Heart left ventricle (tissue), 16 donors: ENCODE data around the gene PHLDB3. TPM values are rescaled to one million over a fixed set of nuclear protein-coding genes. Genes with fewer than 3 reads are reported as not detected.

Experiments
- ATAC-seq, 4 donors: fragments of 200-7000 bp; cut with Tn5 transposase; one replicate each; pipeline ENCODE4 v1.9.1; 2020 to 2022; ENCODE audit warnings: moderate library complexity in 4 of 4, mild to moderate bottlenecking in 3 of 4, moderate number of reproducible peaks in 1 of 4
- DNase-seq, 5 donors: peaks; one replicate each; pipeline ENCODE4 v3.0.0-alpha.2; 2020
- H3K27ac ChIP-seq, 12 donors: fragments of 200-600 bp; sonication (generic) in 4 of 12; one replicate each; pipeline versions ENCODE4 v1.5.0 to v1.8.0; 2016 to 2022; ENCODE audit warnings: mild to moderate bottlenecking in 2 of 12
- H3K27me3 ChIP-seq, 9 donors: fragments of 200-600 bp; sonication (generic) in 2 of 9; one replicate each; pipeline versions ENCODE4 v1.5.1 to v1.8.0; 2016 to 2022; ENCODE audit warnings: mild to moderate bottlenecking in 3 of 9
- H3K36me3 ChIP-seq, 9 donors: fragments of 200-600 bp; sonication (generic) in 2 of 9; one replicate each; pipeline versions ENCODE4 v1.5.0 to v1.8.0; 2018 to 2022; ENCODE audit warnings: mild to moderate bottlenecking in 2 of 9
- H3K4me1 ChIP-seq, 12 donors: fragments of 200-600 bp; sonication (generic) in 4 of 12; one replicate each; pipeline versions ENCODE4 v1.5.0 to v1.8.0; 2016 to 2022; ENCODE audit warnings: mild to moderate bottlenecking in 3 of 12
- H3K4me3 ChIP-seq, 12 donors: fragments of 200-600 bp; sonication (generic) in 4 of 12; one replicate each; pipeline versions ENCODE4 v1.5.0 to v1.8.0; 2017 to 2022; ENCODE audit warnings: mild to moderate bottlenecking in 9 of 12, moderate library complexity in 4 of 12
- H3K9me3 ChIP-seq, 12 donors: fragments of 200-600 bp; sonication (generic) in 4 of 12; one replicate each; pipeline versions ENCODE4 v1.5.0 to v1.8.0; 2016 to 2022; ENCODE audit warnings: mild to moderate bottlenecking in 1 of 12
- CTCF ChIP-seq, 12 donors: fragments of 200-600 bp; sonication (generic) in 4 of 12; IDR thresholded peaks; one replicate each; pipeline versions ENCODE4 v1.5.0 to v1.8.0; 2018 to 2022; ENCODE audit warnings: antibody characterized with exemption in 12 of 12, mild to moderate bottlenecking in 5 of 12
- POLR2A ChIP-seq, 2 donors: fragments of 450-650 bp; IDR thresholded peaks; one replicate each; pipeline ENCODE4 v1.6.1; 2017; ENCODE audit warnings: antibody characterized with exemption in 2 of 2, mild to moderate bottlenecking in 2 of 2, moderate library complexity in 2 of 2
- WGBS, 4 donors: extraction: QIAGEN DNeasy Blood & Tissue Kit in 2 of 4; methylation state at CpG; one replicate each; pipeline versions ENCODE4 v1.1.5 to v1.1.7; 2013 to 2018; 5-methylcytosine and 5-hydroxymethylcytosine counted together
- intact Hi-C, 10 donors: fragments of 100-400 bp; cut with DNase I; formaldehyde crosslinking; loops; one replicate each; pipeline versions ENCODE4 v1.11.1 to v1.14.2; 2022
- polyA plus RNA-seq, 2 donors: library from polyadenylated mRNA; stranded (reverse); fragments of 200-250 nt; gene quantifications; one replicate each; pipeline ENCODE4 v1.2.3, GENCODE V29; 2013
- total RNA-seq, 9 donors: library from RNA; depleted of rRNA in 2 of 9; stranded (reverse); fragments of >200 nt in 2 of 9; fragmentation: NEBNext Ultra II Directional in 3 of 9; extraction: Animal tissue kit (Norgen Biotek cat#: 25700) in 3 of 9; gene quantifications; one replicate each; pipeline versions ENCODE4 v1.1.0 to v1.2.4, GENCODE V29; 2016 to 2023
- donor health status: ischemic (EF 13 %, LVEDD 7.1; RV severe dilation, severe dysfunction).
- donor health status: healthy with polysubstance abuse.
- donor health status: DM: no; HTN: yes; CAD: no.
- donor health status: DM: no; HTN: no; CAD: no.
- donor health status: ischemic (EF 25% LVEDD 6.9; RV normal size, moderate dysfunction).
- donor health status: ischemic (EF 25% LVEDD 5.7; RV mildly dilated, moderate dysfunction).
- donor health status: healthy.
- donor health status: DM: yes; HTN: yes; CAD: no.
- donor health status: ischemic (EF 35%, LVEDD 5.7; RV mildly dilated, moderate dysfunction).
- donor health status: nonischemic (EF 11% LVEDD 7.7; RV severe dilation, severe dysfunction).
- donor health status: DM: yes; HTN: yes; CAD: no.
- donor health status: PGD.
- donor health status: ischemic (EF 29% LVEDD 5.4; RV normal size, mild dysfunction).
- donor health status: nonischemic (EF 23%, LVEDD 6.1; RV moderate dilation, normal function).

PHLDB3 gene
- total and polyA plus RNA-seq, 11 donors, result 2.4 to 11.6 (median 5.7) TPM

- Histone ChIP-seq H3K4me1 (no peaks in the 10 kb centered on the region), H3K27me3 (no peaks in the 10 kb centered on the region), H3K36me3 (peaks cover 0 to 8% (median 0%) of the 10 kb centered on the region in 9 donors), H3K9me3 (no peaks in the 10 kb centered on the region), H3K27ac (no peak overlapping the region), H3K4me3 (no peak overlapping the region)
- ATAC-seq (peak in 1 of 4 donors; percentile 33), DNase-seq (no peak)
- WGBS, 4 donors, result 85 to 97% (median 95%) methylated on average over 5 to 7 of the region's 7 CpGs
- no peak for TF ChIP-seq POLR2A (IDR thresholded peaks at IDR 0.05)
- TF ChIP-seq CTCF (IDR thresholded peaks at IDR 0.05), result no peak
- intact Hi-C loops, result no loop called here
Observed at GRCh38 chr19:43486412-43486811, 18.1 kb downstream of the PHLDB3 start.

GRCh38 chr19:43485951-43486350 is 18.6 kb downstream of the PHLDB3 start:
- H3K4me1 ChIP-seq, result no peaks in the 10 kb centered on the region
- no peak overlapping the region for H3K27ac ChIP-seq
- TF ChIP-seq CTCF (IDR thresholded peaks at IDR 0.05), result no peak
- no peak for TF ChIP-seq POLR2A (IDR thresholded peaks at IDR 0.05)
- DNase-seq (no peak), ATAC-seq (no peak)
- no peak overlapping the region for H3K4me3 ChIP-seq
- 67 to 79% (median 74%) methylated on average over 6 of the region's 6 CpGs for WGBS, 4 donors
- no peaks in the 10 kb centered on the region for H3K9me3 ChIP-seq
- intact Hi-C loops, result no loop called here
- peaks cover 0 to 5% (median 0%) of the 10 kb centered on the region in 9 donors for H3K36me3 ChIP-seq
- no peaks in the 10 kb centered on the region for H3K27me3 ChIP-seq

GRCh38 chr19:43483281-43483680 is 21.3 kb downstream of the PHLDB3 start:
- Histone ChIP-seq H3K4me3 (no peak overlapping the region), H3K9me3 (no peaks in the 10 kb centered on the region), H3K36me3 (peaks cover 0 to 6% (median 0%) of the 10 kb centered on the region in 9 donors), H3K4me1 (no peaks in the 10 kb centered on the region), H3K27ac (no peak overlapping the region), H3K27me3 (no peaks in the 10 kb centered on the region)
- ATAC-seq, result no peak
- WGBS, 4 donors, result 92 to 96% (median 95%) methylated on average over 6 of the region's 6 CpGs
- TF ChIP-seq POLR2A (IDR thresholded peaks at IDR 0.05), result no peak
- no peak for TF ChIP-seq CTCF (IDR thresholded peaks at IDR 0.05)
- DNase-seq, result no peak
- intact Hi-C loops, result no loop called here

GRCh38 chr19:43482193-43482592 is 22.4 kb downstream of the PHLDB3 start:
- Histone ChIP-seq H3K27me3 (no peaks in the 10 kb centered on the region), H3K4me3 (no peak overlapping the region), H3K27ac (no peak overlapping the region), H3K36me3 (peaks cover 0 to 9% (median 0%) of the 10 kb centered on the region in 9 donors), H3K9me3 (no peaks in the 10 kb centered on the region), H3K4me1 (no peaks in the 10 kb centered on the region)
- DNase-seq (no peak), ATAC-seq (no peak)
- 74 to 89% (median 84%) methylated on average over 3 to 4 of the region's 4 CpGs for WGBS, 4 donors
- TF ChIP-seq POLR2A (IDR thresholded peaks at IDR 0.05), result no peak
- TF ChIP-seq CTCF (IDR thresholded peaks at IDR 0.05), result no peak
- intact Hi-C loops, result no loop called here
